Fibroblast of mammary gland (primary cell): ENCODE data around the gene ITPKA.

Experiments used
- DNase-seq: peaks from one replicate; pipeline ENCODE4 v3.0.0-alpha.2; 2010; ENCODE audit warnings: low read depth
- H3K4me3 ChIP-seq: 2 replicates; pipeline ENCODE4 v1.5.1; 2011; ENCODE audit warnings: low read depth, mild to moderate bottlenecking, low read length, moderate library complexity; ENCODE audit not compliant: control insufficient read depth
- TF ChIP-seq, protein P1 (sequence below): conservative IDR thresholded peaks from 2 replicates; pipeline ENCODE4 v1.5.1; 2011; ENCODE audit warnings: low read depth, low read length, inconsistent platforms; ENCODE audit not compliant: control insufficient read depth, insufficient read depth

ITPKA gene

GRCh38 chr15:41543521-41543870 is 49.8 kb downstream of the ITPKA start:
- DNase-seq, result no peak
- peak overlapping the region; percentile 83 for H3K4me3 ChIP-seq
- TF ChIP-seq, protein P1, sequence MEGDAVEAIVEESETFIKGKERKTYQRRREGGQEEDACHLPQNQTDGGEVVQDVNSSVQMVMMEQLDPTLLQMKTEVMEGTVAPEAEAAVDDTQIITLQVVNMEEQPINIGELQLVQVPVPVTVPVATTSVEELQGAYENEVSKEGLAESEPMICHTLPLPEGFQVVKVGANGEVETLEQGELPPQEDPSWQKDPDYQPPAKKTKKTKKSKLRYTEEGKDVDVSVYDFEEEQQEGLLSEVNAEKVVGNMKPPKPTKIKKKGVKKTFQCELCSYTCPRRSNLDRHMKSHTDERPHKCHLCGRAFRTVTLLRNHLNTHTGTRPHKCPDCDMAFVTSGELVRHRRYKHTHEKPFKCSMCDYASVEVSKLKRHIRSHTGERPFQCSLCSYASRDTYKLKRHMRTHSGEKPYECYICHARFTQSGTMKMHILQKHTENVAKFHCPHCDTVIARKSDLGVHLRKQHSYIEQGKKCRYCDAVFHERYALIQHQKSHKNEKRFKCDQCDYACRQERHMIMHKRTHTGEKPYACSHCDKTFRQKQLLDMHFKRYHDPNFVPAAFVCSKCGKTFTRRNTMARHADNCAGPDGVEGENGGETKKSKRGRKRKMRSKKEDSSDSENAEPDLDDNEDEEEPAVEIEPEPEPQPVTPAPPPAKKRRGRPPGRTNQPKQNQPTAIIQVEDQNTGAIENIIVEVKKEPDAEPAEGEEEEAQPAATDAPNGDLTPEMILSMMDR, result no peak

DNA sequence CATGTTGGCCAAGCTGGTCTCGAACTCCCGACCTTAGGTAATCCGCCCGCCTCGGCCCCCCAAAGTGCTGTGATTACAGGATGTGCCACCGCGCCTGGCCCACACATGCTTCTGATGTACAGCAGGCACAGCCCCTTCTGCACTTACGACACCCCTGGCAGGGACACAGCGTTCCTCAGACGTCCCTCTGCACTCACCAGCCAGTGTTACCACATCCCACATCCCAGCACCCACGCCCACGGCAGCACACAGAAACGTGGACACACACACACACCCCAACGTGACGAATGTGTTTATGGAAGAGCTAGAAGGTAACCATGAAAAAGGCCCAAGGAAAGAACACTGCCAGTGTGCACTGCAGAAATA is 51.0 kb downstream of the ITPKA start:
- H3K4me3 ChIP-seq, result peak overlapping the region; percentile 83
- peak; percentile 78 for DNase-seq
- TF ChIP-seq, protein P1, result no peak

GRCh38 chr15:41545218-41545617 is 51.5 kb downstream of the ITPKA start:
- no peak overlapping the region for H3K4me3 ChIP-seq
- TF ChIP-seq, protein P1, result no peak
- no peak for DNase-seq

GRCh38 chr15:41546851-41547786 is 53.4 kb downstream of the ITPKA start:
- TF ChIP-seq, protein P1, result no peak
- DNase-seq, result peak; percentile 74
- no peak overlapping the region for H3K4me3 ChIP-seq

- H3K4me3 ChIP-seq, result no peak overlapping the region
- TF ChIP-seq, protein P1, result no peak
- no peak for DNase-seq
Observed at GRCh38 chr15:41550066-41550775, 56.5 kb downstream of the ITPKA start.
